Measurements from ENCODE around the gene LRMDA. TPM values are rescaled to one million over a fixed set of nuclear protein-coding genes. Genes with fewer than 3 reads are reported as not detected.

Gene LRMDA
- total and polyA plus RNA-seq, 2 of the 4 experiments (the other 2 are of a cell fraction), result 0.07 TPM; not detected in 1

GRCh38 chr10:75876710-75877109 is 445.3 kb downstream of the LRMDA start:
- no peaks in the 10 kb centered on the region for H3K4me1 ChIP-seq (ENCODE audit: control insufficient read depth, insufficient read depth, low read length)

More at GRCh38 chr10:75876710-75877109, 445.3 kb downstream of the LRMDA start:
- H3K9ac ChIP-seq (ENCODE audit: low read depth, low read length), result no peak overlapping the region
- H3K56ac ChIP-seq (ENCODE audit: extremely low read depth, insufficient read depth, low read length), result no peak overlapping the region
- no peak overlapping the region for H4K8ac ChIP-seq (ENCODE audit: low read depth in 2 of 2, low read length in 2 of 2)
- intact Hi-C loops (cut with micrococcal nuclease) (no loop called here), dilution Hi-C loops (cut with HindIII; ENCODE audit: low sequenced_read_pairs, unreplicated experiment) (no loop called here), in situ Hi-C loops (cut with MboI; ENCODE audit: low sequenced_read_pairs) (no loop called here)
- no peak overlapping the region for H2BK120ac ChIP-seq (ENCODE audit: low read depth, low read length)
- H3K27ac ChIP-seq (ENCODE audit: insufficient read depth, low read length), result no peak overlapping the region
- no peak overlapping the region for H4K5ac ChIP-seq (ENCODE audit: low read depth, low read length)
- TF ChIP-seq SMC3 (IDR thresholded peaks at IDR 0.05; ENCODE audit: low read depth, low read length) (no peak), MXI1 (IDR thresholded peaks at IDR 0.05; ENCODE audit: borderline replicate concordance, low read depth, low read length) (no peak), RCOR1 (IDR thresholded peaks at IDR 0.05; ENCODE audit: insufficient replicate concordance, low read length) (no peak), BHLHE40 (IDR thresholded peaks at IDR 0.05; ENCODE audit: low read depth, low read length) (no peak), RFX5 (IDR thresholded peaks at IDR 0.05; ENCODE audit: low read depth, low read length) (no peak), USF2 (IDR thresholded peaks at IDR 0.05; ENCODE audit: low read depth, low read length) (no peak), NFE2L2 (IDR thresholded peaks at IDR 0.05; ENCODE audit: low read depth, low read length) (no peak), CTCF (conservative IDR thresholded peaks at IDR 0.05; ENCODE audit: low read depth, low read length) (no peak), CHD1 (IDR thresholded peaks at IDR 0.05; ENCODE audit: low read depth, low read length) (no peak), MAFK (IDR thresholded peaks at IDR 0.05; ENCODE audit: low read depth, low read length) (no peak), RAD21 (IDR thresholded peaks at IDR 0.05; ENCODE audit: low read length) (no peak), CEBPB (IDR thresholded peaks at IDR 0.05; ENCODE audit: low read depth, low read length) (no peak), FOS (IDR thresholded peaks at IDR 0.05; ENCODE audit: low read depth, low read length) (no peak), ELK1 (IDR thresholded peaks at IDR 0.05; ENCODE audit: borderline replicate concordance, low read depth, low read length) (no peak), POLR2A (IDR thresholded peaks at IDR 0.05; ENCODE audit: low read depth, low read length) (no peak)
- no peak overlapping the region for H2BK20ac ChIP-seq (ENCODE audit: low read depth, low read length)
- peaks cover 3% of the 10 kb centered on the region; the same call in 1 of the 2 replicates for H3K27me3 ChIP-seq (ENCODE audit: control insufficient read depth, insufficient read depth, low read length)
- H2AK9ac ChIP-seq (replicated peaks; ENCODE audit: low read depth, low read length, poor library complexity), result no peak overlapping the region
- H2BK15ac ChIP-seq (ENCODE audit: low read depth, low read length), result no peak overlapping the region
- H3K9me1 ChIP-seq (ENCODE audit: insufficient read depth, low read length), result no peaks in the 10 kb centered on the region
- no peak overlapping the region for H2AK5ac ChIP-seq (ENCODE audit: low read depth, low read length)
- H3K9me3 ChIP-seq (ENCODE audit: control insufficient read depth, insufficient read depth, low read length), result 0 out of 2 replicates have a peak, but pooled peaks cover 2% of the 10 kb centered on the region
- no peak overlapping the region for H3K4ac ChIP-seq (ENCODE audit: low read depth, low read length)
- no peaks in the 10 kb centered on the region for H4K20me1 ChIP-seq (ENCODE audit: insufficient read depth, low read length)
- POLR2A ChIA-PET (ENCODE audit: unreplicated experiment), result no interaction called here
- H2BK5ac ChIP-seq (ENCODE audit: low read depth, low read length, poor library complexity, severe bottlenecking), result no peak overlapping the region
- CTCF ChIA-PET, result no interaction called here
- 60% methylated on average over 1 of the region's 3 CpGs; no CpG with 5 or more reads in 1 of the 2 experiments for WGBS, 2 experiments (ENCODE audit: extremely low coverage in 2 of 2, insufficient read length in 1 of 2)
- H3K14ac ChIP-seq (replicated peaks; ENCODE audit: low read depth, low read length), result no peak overlapping the region
- BruUV-seq (replicated peaks), result no TSS peak
- H3K18ac ChIP-seq (ENCODE audit: low read depth, low read length), result no peak overlapping the region
- H3K79me1 ChIP-seq (ENCODE audit: low read depth in 1 of 2, low read length in 2 of 2), result no peaks in the 10 kb centered on the region
- H3K23ac ChIP-seq (ENCODE audit: low read depth, low read length), result no peak overlapping the region
- DNase-seq, result no peak
- H2AFZ ChIP-seq (replicated peaks; ENCODE audit: low read length, poor library complexity), result no peak overlapping the region
- H3K36me3 ChIP-seq (ENCODE audit: control insufficient read depth, insufficient read depth, low read length), result no peaks in the 10 kb centered on the region
- no peak for ATAC-seq (ENCODE audit: low read depth)
- H3K4me2 ChIP-seq (ENCODE audit: low read depth, low read length), result no peak overlapping the region
- no peak overlapping the region for H4K91ac ChIP-seq (ENCODE audit: insufficient read depth, low read depth, low read length)
- H3K4me3 ChIP-seq (ENCODE audit: insufficient read depth, low read depth, low read length), result no peak overlapping the region

Data from IMR-90 (cell line).